Panc1 (cell line): ENCODE results near the gene WDR7. TPM values are rescaled to one million over a fixed set of nuclear protein-coding genes. Genes with fewer than 3 reads are reported as not detected.

Source experiments
- ATAC-seq: fragments of 200-7000 bp; cut with Tn5 transposase; 2 replicates; pipeline ENCODE4 v1.9.1; 2020; ENCODE audit warnings: mild to moderate bottlenecking, moderate library complexity
- BruUV-seq: library from RNA; stranded (reverse); fragments of 400-500 nt; replicated peaks from 2 replicates; lab custom pipeline; 2021; lab: Mats Ljungman, UMichigan
- CTCF ChIA-PET: fragments of 300-600 bp; sonication (Branson Sonifier 250); formaldehyde crosslinking; loops from one replicate; lab custom pipeline; 2022; ENCODE audit warnings: antibody characterized with exemption; lab: Charles Lee
- POLR2A ChIA-PET: fragments of 300-600 bp; sonication (Branson Sonifier 250); formaldehyde crosslinking; loops from one replicate; lab custom pipeline; 2022; ENCODE audit warnings: antibody characterized with exemption; lab: Charles Lee
- DNase-seq: peaks from one replicate; pipeline ENCODE4 v3.0.0-alpha.2; 2010; ENCODE audit warnings: low read depth, low spot score
- H3K27ac ChIP-seq: 2 replicates; pipeline ENCODE4 v1.5.1; 2011; ENCODE audit warnings: mild to moderate bottlenecking, low read length, inconsistent platforms
- H3K27me3 ChIP-seq: fragments of 200-500 bp; sonication (Bioruptor generic); 2 replicates; pipeline ENCODE4 v1.6.0; 2014; ENCODE audit warnings: low read length, inconsistent platforms; ENCODE audit not compliant: control insufficient read depth, insufficient read depth
- H3K36me3 ChIP-seq: fragments of 200-500 bp; sonication (Bioruptor generic); 2 replicates; pipeline ENCODE4 v1.5.1; 2014; ENCODE audit warnings: inconsistent platforms, mild to moderate bottlenecking, low read length, moderate library complexity; ENCODE audit not compliant: control insufficient read depth, insufficient read depth
- H3K4me1 ChIP-seq: 2 replicates; pipeline ENCODE4 v1.5.1; 2011; ENCODE audit warnings: inconsistent platforms, mild to moderate bottlenecking, low read length, moderate library complexity; ENCODE audit not compliant: control insufficient read depth, insufficient read depth
- H3K4me3 ChIP-seq, 2 experiments: 2 replicates each; pipeline ENCODE4 v1.5.1; 2011 to 2012; ENCODE audit warnings: low read depth in 2 of 2, low read length in 2 of 2, mild to moderate bottlenecking in 2 of 2, inconsistent platforms in 1 of 2, moderate library complexity in 1 of 2
- H3K9me3 ChIP-seq: fragments of 200-500 bp; sonication (Bioruptor generic); 2 replicates; pipeline ENCODE4 v1.5.1; 2014; ENCODE audit warnings: low read depth, mild to moderate bottlenecking, inconsistent platforms, low read length, moderate library complexity; ENCODE audit not compliant: control insufficient read depth, insufficient read depth
- POLR2AphosphoS5 ChIP-seq: IDR thresholded peaks from 2 replicates; pipeline ENCODE4 v1.6.1; 2012; ENCODE audit warnings: mild to moderate bottlenecking, low read depth, low read length, moderate library complexity
- SIN3A ChIP-seq: IDR thresholded peaks from 2 replicates; pipeline ENCODE4 v1.6.1; 2012; ENCODE audit warnings: low read depth, mild to moderate bottlenecking, low read length, moderate library complexity, borderline replicate concordance; ENCODE audit not compliant: insufficient read depth
- TCF7L2 ChIP-seq: IDR thresholded peaks from 2 replicates; pipeline ENCODE4 v1.6.1; 2011; ENCODE audit warnings: mild to moderate bottlenecking, low read depth, low read length, inconsistent platforms
- in situ Hi-C: cut with HindIII; loops from 2 replicates; pipeline ENCODE4 v1.10.0; 2016; ENCODE audit warnings: low sequenced_read_pairs, low pct_unique_long_range_greater_than_20kb
- intact Hi-C: fragments of 100-400 bp; cut with micrococcal nuclease; formaldehyde crosslinking; loops from one replicate; pipeline ENCODE4 v1.10.0; 2022; ENCODE audit not compliant: unreplicated experiment
- total RNA-seq: library from RNA; stranded (reverse); gene quantifications from one replicate; pipeline ENCODE4 v1.2.1, GENCODE V29; 2021; ENCODE audit not compliant: unreplicated experiment
- TF ChIP-seq, protein P1 (sequence below), 2 experiments: IDR thresholded peaks; 2 replicates each; pipeline ENCODE4 v1.6.1; 2011 to 2012; ENCODE audit warnings: low read depth in 2 of 2, control low read depth in 1 of 2, low read length in 1 of 2, mild to moderate bottlenecking in 1 of 2, moderate library complexity in 1 of 2; ENCODE audit not compliant: insufficient read depth in 1 of 2
- TF ChIP-seq, protein P2 (sequence below): fragments of 450-650 bp; IDR thresholded peaks from 2 replicates; pipeline ENCODE4 v1.5.1; 2017; ENCODE audit warnings: mild to moderate bottlenecking

WDR7 gene
- total RNA-seq, 1 experiment from 2014 or later, result 12.3 TPM

DNA sequence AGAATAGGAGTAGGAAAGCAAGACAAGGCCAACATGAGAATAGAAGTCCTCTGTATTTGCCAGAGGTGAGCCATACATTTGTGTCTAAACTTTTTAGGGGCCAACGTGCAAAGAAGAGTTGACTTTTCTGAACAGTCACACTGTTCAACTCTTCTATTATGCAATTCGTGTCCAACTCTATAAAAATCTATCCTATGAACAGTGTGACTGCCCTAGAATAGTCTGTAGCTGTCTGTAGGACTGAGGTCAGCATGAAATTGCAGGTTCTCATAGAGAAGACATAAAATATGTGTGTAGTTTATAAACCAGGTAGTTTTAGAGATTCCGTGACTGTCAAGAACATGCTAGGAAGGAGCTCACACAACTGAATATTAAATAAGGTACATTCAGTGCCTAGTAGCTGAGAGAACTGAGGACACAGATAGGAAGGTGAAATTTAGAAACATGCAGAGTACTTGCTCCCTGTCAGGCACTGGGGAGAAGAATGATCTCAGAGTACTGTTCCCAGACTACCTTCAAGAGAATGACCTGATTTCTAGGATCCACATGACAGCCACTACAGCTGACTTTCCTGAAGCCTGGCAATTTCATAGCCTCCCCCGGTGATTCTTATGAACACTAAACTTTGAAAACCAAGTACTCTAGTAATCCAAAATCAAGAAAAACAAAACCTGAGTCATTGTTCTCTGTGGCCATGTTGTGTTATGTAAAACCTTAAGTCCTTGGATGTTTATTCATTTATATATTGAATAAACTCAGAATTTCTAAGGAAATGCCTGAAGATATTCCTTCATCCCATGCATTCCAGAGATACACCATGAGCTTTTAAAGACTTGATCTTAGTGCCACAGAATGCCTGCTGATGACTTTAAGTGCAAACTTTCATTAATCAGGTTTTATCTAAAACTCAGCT is 294.3 kb downstream of the WDR7 start:
- DNase-seq, result no peak
- CTCF ChIA-PET, result no interaction called here
- TF ChIP-seq TCF7L2 (no peak), SIN3A (no peak), POLR2AphosphoS5 (no peak)
- TF ChIP-seq, protein P1, sequence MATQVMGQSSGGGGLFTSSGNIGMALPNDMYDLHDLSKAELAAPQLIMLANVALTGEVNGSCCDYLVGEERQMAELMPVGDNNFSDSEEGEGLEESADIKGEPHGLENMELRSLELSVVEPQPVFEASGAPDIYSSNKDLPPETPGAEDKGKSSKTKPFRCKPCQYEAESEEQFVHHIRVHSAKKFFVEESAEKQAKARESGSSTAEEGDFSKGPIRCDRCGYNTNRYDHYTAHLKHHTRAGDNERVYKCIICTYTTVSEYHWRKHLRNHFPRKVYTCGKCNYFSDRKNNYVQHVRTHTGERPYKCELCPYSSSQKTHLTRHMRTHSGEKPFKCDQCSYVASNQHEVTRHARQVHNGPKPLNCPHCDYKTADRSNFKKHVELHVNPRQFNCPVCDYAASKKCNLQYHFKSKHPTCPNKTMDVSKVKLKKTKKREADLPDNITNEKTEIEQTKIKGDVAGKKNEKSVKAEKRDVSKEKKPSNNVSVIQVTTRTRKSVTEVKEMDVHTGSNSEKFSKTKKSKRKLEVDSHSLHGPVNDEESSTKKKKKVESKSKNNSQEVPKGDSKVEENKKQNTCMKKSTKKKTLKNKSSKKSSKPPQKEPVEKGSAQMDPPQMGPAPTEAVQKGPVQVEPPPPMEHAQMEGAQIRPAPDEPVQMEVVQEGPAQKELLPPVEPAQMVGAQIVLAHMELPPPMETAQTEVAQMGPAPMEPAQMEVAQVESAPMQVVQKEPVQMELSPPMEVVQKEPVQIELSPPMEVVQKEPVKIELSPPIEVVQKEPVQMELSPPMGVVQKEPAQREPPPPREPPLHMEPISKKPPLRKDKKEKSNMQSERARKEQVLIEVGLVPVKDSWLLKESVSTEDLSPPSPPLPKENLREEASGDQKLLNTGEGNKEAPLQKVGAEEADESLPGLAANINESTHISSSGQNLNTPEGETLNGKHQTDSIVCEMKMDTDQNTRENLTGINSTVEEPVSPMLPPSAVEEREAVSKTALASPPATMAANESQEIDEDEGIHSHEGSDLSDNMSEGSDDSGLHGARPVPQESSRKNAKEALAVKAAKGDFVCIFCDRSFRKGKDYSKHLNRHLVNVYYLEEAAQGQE (IDR thresholded peaks at IDR 0.05; ENCODE audit: insufficient read depth in 1 of 2, low read depth in 2 of 2, low read length in 1 of 2), result no peak
- TF ChIP-seq, protein P2, sequence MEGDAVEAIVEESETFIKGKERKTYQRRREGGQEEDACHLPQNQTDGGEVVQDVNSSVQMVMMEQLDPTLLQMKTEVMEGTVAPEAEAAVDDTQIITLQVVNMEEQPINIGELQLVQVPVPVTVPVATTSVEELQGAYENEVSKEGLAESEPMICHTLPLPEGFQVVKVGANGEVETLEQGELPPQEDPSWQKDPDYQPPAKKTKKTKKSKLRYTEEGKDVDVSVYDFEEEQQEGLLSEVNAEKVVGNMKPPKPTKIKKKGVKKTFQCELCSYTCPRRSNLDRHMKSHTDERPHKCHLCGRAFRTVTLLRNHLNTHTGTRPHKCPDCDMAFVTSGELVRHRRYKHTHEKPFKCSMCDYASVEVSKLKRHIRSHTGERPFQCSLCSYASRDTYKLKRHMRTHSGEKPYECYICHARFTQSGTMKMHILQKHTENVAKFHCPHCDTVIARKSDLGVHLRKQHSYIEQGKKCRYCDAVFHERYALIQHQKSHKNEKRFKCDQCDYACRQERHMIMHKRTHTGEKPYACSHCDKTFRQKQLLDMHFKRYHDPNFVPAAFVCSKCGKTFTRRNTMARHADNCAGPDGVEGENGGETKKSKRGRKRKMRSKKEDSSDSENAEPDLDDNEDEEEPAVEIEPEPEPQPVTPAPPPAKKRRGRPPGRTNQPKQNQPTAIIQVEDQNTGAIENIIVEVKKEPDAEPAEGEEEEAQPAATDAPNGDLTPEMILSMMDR, result no peak
- no peaks in the 10 kb centered on the region for H3K36me3 ChIP-seq
- in situ Hi-C loops (no loop called here), intact Hi-C loops (no loop called here)
- no peak overlapping the region for H3K27ac ChIP-seq
- POLR2A ChIA-PET, result no interaction called here
- H3K4me1 ChIP-seq, result no peaks in the 10 kb centered on the region
- H3K9me3 ChIP-seq, result no peaks in the 10 kb centered on the region
- no peak overlapping the region for H3K4me3 ChIP-seq
- H3K27me3 ChIP-seq, result no peaks in the 10 kb centered on the region
- ATAC-seq, result no peak
- BruUV-seq, result no TSS peak

DNA sequence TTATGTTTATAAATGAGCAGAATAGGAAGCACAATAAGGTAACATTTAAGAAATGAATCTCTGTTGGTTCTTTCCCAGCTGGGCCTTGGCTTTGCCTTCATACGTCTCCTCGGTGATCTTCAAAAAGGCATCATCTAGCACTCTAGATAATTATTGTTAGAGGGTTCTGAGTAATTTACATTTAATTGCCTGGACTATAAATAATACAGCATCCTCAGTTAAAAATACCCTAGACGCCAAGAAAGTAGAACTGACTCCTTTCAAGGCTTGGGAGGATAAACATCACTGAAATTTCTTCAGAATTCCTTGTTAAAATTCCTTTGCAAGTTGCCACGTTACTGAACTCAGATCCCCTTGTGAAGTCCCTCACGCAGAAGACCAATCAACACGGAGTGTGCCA is 296.1 kb downstream of the WDR7 start:
- Histone ChIP-seq H3K36me3 (no peaks in the 10 kb centered on the region), H3K27ac (no peak overlapping the region), H3K9me3 (no peaks in the 10 kb centered on the region), H3K4me1 (no peaks in the 10 kb centered on the region), H3K27me3 (no peaks in the 10 kb centered on the region), H3K4me3 (no peak overlapping the region)
- ChIA-PET POLR2A (no interaction called here), CTCF (no interaction called here)
- intact Hi-C loops (no loop called here), in situ Hi-C loops (no loop called here)
- TF ChIP-seq SIN3A (no peak), POLR2AphosphoS5 (no peak), TCF7L2 (no peak)
- TF ChIP-seq, protein P1 (IDR thresholded peaks at IDR 0.05; ENCODE audit: insufficient read depth in 1 of 2, low read depth in 2 of 2, low read length in 1 of 2), result no peak
- TF ChIP-seq, protein P2, result no peak
- DNase-seq (no peak), ATAC-seq (no peak)
- BruUV-seq, result no TSS peak
